Left cardiac atrium (tissue), 4 donors: ENCODE results near the gene FBXO48. TPM values are rescaled to one million over a fixed set of nuclear protein-coding genes. Genes with fewer than 3 reads are reported as not detected.

Experiments
- ATAC-seq, 2 donors: fragments of 200-7000 bp; cut with Tn5 transposase; one replicate each; pipeline ENCODE4 v1.9.1; 2020; ENCODE audit warnings: mild to moderate bottlenecking in 2 of 2, moderate library complexity in 2 of 2
- DNase-seq: peaks from one replicate; pipeline ENCODE4 v3.0.0-alpha.2; 2020
- intact Hi-C, 2 donors: fragments of 100-400 bp; cut with DNase I; formaldehyde crosslinking; loops; one replicate each; pipeline versions ENCODE4 v1.14.1 to v1.15.1; 2022 to 2023
- total RNA-seq, 2 donors: library from RNA; stranded (reverse); fragmentation: NEBNext Ultra II Directional; extraction: Animal tissue kit (Norgen Biotek cat#: 25700); gene quantifications; one replicate each; pipeline ENCODE4 v1.2.1, GENCODE V29; 2021
- donor health status: DM: no; HTN: yes; CAD: no.
- donor health status: DM: no; HTN: yes; CAD: no; lungs with severe emphysema.
- donor health status: DM: yes; HTN: yes; CAD: no.
- donor health status: Dilated cardiomyopathy.

FBXO48 gene
- total RNA-seq, 2 donors from 2014 or later = 0.60 to 1.4 TPM

DNA sequence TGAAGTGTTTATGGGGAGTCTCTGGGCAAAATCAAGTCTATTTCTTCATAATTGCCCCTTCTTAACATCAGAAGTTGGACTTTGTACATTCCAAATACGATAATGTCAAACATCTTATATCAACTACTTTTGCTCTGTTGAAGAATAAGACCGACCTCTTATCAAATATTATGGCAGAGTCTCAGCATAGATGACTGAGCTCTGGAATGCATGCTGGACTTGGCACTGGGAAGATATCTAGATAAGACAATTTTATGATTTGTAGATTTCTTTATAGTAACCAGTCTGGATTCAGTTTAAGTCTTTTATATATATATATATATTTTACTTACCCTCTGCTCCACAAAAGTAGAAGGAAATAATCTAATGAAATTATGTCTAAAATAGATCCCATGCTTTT is 8.5 kb upstream of the FBXO48 start:
- ATAC-seq = no peak
- no peak for DNase-seq
- intact Hi-C loops = no loop called here

DNA sequence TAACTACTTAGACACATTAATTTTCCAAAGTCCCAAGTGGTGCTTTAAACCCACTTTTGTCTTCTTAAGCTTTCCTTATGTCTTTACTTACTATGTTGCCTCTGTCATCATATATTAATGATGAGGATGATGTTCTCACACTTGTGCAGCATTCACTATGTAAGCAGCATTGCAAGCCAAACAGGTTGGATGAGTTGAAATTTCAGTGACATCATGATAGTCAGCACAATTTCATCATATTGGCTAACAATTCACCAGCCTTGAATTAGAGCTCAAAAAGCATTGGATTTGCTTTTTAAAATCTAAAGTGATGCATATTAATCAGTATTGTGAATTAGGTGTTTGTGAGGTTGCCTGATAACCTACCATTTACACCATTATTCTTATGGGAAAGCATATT is 8.0 kb upstream of the FBXO48 start:
- intact Hi-C loops = no loop called here
- ATAC-seq (no peak), DNase-seq (no peak)

DNA sequence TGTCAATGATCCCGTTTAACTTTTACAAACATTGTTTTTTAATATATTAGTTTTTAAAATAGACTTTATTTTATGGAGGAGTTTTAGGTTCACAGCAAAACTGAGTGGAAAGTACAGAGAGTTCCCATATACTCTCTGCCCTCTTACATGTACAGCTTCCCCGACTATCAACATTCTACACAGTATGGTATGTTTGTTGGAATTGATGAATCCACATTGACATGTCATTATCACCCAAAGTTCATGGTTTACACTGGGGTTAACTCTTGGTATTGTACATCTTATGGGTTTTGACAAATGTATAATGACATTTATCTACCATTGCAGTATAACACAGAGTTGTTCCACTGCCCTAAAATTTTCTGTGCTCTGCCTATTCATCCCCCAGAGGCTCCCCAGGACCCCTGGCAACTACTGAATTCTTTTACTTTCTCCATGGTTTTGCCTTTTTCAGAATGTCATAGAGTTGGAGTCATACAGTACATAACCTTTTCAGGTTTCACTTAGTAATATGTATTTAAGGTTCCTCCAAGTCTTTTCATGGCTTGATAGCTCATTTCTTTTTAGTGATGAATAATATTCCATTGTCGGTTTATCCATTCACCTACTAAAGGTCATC is 5.8 kb upstream of the FBXO48 start:
- DNase-seq (no peak), ATAC-seq (no peak)
- intact Hi-C loops = no loop called here

DNA sequence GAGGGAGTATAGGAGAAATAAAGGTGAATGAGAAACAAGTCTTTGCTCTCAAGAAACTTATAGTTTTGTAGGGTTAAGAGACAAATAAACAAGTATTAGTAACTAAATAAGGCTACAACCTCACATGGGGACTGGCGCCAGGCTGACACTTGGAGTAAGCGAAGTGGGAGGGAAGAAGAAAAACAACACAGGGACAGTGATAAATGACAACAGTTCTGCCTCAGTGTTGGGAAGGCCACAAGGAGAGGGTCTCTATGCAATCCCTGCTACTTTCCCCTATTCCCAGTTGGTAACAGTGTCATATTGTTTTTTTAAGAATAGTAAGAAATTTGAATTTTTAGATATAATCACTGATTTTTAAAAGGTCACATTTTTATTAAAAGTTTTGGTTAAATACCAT is 4.3 kb upstream of the FBXO48 start:
- no peak for ATAC-seq
- intact Hi-C loops = no loop called here

DNA sequence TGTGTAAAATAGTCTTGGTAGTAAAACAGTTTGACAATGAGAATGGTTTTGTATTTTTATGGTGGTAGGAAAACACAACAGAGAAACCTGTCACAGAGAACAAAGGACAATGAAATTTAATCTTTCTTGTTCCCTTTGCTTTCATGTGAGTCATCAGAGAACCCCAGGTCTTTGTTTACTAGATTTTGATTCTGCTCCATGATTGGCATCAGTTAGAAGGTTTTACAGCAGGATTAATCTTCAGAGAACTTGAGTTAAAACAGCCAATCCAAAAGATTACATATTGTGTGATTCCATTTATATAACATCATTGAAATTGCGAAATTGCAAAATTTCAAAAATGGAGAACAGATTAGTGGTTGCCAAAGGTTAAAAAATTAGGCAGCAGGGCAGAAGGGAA is 2.8 kb upstream of the FBXO48 start:
- no peak for ATAC-seq
- DNase-seq = no peak
- intact Hi-C loops = loop anchor here in 1 of 2 donors (10.0 kb wide), 2 partner anchors 245 to 455 kb away; no protein-coding TSS in a partner anchor

More for the DNA sequence above, 4.3 kb upstream of the FBXO48 start:
- no peak for DNase-seq

DNA sequence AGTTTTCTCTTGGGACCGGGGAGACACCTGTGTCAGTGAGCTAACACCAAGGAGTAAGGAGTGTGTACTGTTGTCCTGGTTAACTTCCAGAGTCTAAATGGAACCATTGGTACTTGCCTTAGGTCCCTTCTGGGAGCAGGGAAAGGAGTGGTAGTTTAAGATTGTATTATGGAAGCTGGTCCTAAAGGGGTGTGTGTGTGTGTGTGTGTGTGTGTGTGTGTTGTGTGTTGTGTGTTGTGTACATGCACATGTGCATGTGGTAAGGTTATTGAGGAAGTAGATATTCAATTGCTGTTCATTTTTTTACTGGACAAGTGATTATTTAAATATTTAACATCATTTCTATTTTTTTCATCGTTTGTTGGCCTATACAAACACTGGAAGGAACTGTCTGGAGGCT is 1.7 kb upstream of the FBXO48 start:
- DNase-seq (no peak), ATAC-seq (no peak)
- intact Hi-C loops = loop anchor here in 1 of 2 donors (10.0 kb wide), 2 partner anchors 246 to 456 kb away; no protein-coding TSS in a partner anchor

DNA sequence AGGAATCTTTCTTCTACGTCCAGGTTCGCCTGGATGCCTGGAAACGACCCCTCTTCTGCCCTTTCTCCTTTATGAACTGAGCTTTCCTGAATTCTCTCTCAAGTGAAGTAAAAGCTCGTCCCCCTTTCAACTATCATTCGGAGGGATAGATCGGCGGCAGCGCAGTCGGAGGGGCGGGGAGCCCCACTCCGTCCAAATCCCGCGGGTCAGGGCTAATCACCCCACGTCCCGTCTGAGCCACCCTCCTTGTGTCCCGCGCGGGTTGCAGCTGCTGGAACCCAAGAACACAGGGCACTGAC is 367 bp downstream of the FBXO48 start:
- ATAC-seq = peak; percentile 15 to 20
- no peak for DNase-seq
- intact Hi-C loops = loop anchor here in 1 of 2 donors (10.0 kb wide), 2 partner anchors 248 to 458 kb away; no protein-coding TSS in a partner anchor

DNA sequence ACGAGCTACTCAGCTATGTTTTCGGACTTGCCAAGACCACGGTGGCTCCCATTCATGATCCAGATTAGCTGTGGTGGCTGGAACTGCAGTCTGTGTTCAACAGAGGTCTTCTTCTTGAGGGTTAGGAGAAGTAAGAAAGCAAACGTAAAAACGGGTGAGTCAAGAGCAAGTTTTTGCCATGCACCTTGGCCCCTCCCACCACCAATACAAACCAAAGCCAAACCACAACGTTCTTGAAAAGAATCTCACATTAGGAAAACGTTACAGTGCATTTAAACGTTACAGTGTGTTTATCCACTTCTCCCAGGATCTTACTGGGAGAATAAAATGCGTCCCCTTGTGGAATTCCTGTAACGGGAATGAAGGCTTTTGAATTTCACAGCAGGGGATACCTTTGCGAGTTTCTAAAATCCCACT is 725 bp downstream of the FBXO48 start:
- DNase-seq (no peak), ATAC-seq (peak in 1 of 2 donors; percentile 4)
- intact Hi-C loops = loop anchor here in 1 of 2 donors (10.0 kb wide), 2 partner anchors 248 to 458 kb away; no protein-coding TSS in a partner anchor

DNA sequence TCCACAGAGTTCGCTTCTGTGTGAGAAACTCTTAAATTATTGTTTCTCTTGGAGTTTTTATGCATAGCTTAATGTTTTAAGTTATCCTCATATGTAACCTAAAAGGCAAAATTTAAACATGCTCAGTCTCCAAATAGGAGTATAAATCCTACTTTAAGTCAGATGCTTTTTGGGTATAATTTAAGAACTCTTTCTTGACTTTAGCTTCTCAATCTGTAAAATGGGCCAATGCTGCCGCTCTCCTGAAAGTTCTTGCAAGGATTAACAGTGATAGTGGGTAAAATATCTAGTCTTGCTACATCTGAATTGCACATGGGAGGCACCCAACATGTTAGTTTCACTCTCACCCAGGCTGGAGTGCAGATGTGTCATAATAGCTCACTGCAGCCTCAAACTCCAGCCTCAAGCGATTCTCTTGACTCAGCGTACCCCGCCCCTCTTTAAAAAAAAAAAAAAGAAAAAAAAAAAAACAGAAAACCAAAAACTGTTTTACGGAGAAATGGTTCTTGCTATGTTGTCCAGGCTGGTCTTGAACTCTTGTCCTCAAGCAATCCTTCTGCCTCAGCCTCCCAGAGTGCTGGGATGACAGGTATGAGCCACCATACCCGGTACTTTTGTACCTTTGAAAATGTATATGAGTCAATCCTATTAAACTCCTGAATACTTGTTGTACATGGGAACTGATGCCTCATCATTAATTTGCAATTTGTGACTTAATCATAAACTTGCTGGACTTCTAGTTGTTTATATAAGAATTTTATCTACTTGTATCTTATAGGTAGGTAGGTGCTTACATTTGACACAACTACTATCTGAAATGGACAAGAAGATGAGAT is 1.8 kb downstream of the FBXO48 start:
- ATAC-seq = no peak
- intact Hi-C loops = loop anchor here in 1 of 2 donors (10.0 kb wide), 2 partner anchors 250 to 460 kb away; no protein-coding TSS in a partner anchor

DNA sequence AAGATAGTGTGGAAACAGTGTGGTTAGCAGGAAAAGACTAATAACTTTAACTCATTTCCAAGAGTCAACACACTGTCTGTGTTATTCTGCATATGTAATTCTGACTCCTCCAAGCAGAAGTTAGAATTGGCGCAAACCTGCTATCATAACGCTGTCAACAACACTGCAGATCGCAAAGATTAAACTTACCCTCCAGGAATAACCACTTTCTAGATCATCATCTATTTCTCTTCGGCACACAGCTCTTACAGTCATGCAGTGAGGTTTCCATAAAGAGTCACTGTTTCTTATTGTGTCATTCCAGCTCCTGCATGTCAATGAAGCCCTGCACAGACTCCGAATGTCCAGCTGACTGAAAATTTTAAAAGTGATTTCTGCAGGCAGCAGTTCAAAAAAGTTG is 2.4 kb downstream of the FBXO48 start:
- ATAC-seq (no peak), DNase-seq (no peak)
- intact Hi-C loops = loop anchor here in 1 of 2 donors (10.0 kb wide), 2 partner anchors 250 to 460 kb away; no protein-coding TSS in a partner anchor

More for the DNA sequence above, 1.8 kb downstream of the FBXO48 start:
- no peak for DNase-seq

DNA sequence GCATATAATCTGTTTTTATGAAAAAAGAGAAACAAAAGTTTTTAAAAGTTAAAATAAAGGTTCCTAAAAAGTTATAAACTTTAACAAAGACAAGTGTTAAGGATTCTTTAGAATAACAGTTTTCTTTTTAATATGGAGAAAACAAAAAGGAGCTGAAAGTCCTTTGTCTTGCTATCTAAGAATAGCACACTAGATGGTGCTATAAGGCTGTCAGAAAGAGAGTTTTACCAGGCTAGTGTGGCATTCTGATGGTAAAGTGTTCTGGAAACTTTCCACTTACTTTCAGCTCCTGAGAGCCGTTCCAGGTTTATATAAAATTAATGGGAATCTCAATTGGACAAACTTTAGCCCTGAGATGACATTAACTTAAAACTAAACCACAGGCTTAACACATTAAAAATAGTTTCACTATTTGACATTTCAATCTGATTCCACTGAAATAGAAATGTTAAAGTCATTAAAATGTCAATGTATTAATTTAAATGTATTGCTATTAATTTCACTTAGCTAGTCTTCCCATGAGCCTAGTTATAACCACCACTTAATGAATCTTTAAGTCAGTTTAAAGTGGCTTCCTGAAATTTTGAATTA is 3.7 kb downstream of the FBXO48 start:
- intact Hi-C loops = loop anchor here in 1 of 2 donors (10.0 kb wide), 2 partner anchors 251 to 461 kb away; no protein-coding TSS in a partner anchor
- DNase-seq = no peak
- no peak for ATAC-seq

DNA sequence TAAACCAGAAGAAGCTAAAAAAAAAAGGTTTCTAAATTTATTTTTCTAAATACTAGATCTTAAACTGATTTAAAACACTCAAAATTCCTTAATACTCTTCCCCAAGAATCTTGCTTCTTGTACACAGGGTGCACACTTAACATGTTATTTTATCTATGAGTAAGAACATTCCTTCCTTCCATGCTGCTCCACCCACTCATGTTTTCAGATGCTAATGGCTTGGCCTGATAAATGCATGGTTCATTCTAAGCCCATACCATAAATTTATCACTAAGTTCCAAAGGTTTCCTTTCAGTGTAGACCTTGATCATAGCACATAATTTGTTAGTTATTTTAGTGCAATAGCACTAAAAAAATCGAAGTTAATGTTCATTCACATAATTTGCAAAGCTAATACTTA is 8.1 kb downstream of the FBXO48 start:
- DNase-seq (no peak), ATAC-seq (no peak)
- intact Hi-C loops = no loop called here

DNA sequence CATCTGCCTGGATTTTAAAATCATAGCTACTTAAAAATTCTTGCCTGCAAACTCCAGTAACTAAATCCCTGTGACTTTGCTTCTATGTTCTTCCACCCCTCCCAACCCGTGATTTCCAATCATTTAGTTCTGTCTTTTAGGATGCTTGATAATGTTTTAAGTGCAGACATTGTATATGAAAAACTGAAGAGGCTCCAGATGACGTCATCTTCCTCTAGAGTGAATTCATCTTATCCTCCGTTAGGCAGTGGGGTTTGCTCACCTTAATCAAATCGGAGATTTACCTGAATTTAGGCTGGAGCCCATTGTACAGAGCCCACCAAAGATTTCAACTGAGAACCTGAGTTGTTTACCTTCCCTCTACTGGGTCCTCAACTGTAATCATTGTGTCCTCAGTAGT is 10.9 kb downstream of the FBXO48 start:
- no peak for ATAC-seq
- intact Hi-C loops = no loop called here
- no peak for DNase-seq

DNA sequence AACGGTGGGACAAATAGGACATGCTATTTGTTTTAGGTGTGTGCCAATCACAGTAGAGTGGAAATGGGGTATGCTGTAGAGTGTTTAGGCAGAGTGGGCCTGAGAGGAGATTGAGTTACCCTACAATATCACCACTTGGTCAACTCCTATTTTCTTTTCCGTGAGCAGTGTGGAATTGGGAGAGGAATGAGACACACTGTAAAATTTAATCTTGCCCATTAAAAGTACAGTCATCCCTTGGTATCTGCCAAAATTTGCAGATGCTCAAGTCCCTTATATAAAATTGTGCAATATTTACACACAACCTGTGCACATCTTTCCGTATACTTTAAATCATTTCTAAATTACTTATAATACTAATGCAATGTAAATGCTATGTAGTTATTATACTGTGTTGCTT is 12.4 kb downstream of the FBXO48 start:
- DNase-seq (no peak), ATAC-seq (no peak)
- intact Hi-C loops = no loop called here

DNA sequence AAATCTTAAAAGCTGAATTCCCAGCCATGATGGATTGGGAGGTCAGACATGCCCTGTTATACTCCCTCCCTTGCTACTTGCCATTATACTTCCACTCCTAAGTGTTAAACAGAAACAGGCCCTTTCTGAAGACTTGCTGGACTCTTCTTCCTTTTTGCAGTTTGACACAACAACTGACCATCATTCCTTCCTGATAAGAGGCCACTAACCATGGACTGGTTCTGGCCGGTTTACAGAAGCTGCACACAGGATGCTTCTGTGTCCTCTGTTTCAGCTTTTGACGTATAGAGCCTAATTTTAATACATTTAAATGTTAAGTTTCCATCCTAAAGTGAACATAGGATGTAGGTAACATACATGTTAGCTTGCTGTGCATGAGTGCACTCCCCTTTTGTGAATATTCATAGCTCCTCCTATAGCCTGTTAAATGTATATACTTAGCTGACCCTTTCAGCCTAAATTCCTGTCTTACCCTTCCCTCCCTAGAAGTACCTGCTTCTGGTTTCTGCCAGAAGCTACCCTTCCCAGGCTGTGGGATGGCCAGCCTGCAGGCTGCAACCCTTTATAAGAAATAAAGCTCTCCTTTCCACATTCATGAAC is 13.2 kb downstream of the FBXO48 start:
- DNase-seq = no peak
- intact Hi-C loops = no loop called here
- no peak for ATAC-seq

DNA sequence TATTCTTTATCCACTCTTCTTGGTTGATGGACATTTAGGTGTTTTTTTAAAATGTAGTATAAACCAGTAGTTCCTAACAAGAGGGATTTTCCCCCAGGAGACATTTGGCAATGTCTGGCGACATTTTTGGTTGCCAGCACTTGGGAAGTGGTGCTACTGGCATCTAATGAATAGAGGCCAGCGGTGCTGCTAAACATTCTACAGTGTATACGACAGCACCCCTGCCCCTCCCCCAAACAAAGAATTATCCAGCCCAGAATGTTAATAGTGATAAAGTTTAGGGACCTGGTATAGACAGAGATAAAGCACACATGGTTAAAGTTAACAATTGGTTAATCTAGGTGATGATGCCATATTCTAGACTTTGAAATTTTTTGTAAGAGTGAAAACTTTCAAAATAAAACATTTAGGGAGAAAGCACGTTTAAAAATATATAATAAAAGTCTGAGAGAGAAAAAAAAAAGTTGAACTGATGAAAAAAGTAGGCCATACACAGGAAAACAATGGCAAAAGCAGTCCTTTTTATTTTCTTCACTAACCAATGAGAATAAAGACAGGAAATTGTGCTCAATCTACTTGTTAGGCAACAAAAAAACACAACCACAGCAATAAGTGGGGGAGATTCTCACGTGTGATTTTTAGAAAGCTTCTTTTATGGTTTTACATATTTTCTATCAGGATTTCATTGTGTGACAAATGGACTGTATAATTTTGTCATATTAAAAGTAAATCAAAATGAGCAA is 14.8 kb downstream of the FBXO48 start:
- intact Hi-C loops = no loop called here
- no peak for DNase-seq
- ATAC-seq = peak in 1 of 2 donors; percentile 15

DNA sequence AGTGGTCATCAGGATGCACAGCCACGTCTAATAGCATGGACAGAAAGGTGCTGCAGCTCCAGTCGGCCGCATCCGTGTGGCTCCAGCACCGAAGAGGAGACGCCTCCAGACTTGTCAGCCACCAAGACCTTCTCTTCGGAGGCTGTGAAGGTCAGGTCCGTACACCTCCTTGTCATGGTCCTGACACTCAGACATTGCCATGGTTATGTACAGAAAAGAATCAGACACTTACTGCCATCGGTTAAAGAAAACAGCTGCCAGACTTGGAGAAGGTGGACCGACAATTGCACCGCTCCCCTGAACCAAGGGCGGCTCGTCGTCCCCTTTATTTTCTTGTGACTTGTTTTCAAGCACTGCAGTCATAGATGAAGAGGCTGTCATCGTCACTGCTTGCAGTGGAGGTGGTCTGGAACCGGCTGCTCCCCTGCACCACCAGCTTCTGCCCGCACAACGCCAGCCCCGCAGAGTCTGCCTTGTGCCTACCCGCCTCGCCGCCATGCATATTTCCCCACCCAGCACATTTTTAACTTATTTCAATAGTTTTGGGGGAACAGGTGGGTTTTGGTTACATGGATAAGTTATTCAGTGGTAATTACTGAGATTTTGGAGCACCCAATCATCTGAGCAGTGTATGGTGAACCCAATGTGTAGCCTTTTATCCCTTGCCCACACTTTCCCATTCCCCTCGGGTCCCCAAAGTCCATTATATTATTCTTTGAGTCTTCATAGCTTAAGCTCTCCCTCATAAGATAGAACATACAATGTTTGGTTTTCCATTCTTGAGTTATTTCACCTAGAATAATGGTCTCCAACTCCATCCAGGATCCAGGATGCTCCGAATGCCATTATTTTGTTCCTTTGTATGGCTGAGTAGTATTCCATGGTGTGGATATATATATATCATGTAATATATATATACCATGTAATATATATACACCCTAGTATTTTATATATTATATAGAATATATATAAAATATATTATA is 18.1 kb downstream of the FBXO48 start:
- DNase-seq = peak; percentile 21
- intact Hi-C loops = no loop called here
- peak; percentile 23 to 54 for ATAC-seq

DNA sequence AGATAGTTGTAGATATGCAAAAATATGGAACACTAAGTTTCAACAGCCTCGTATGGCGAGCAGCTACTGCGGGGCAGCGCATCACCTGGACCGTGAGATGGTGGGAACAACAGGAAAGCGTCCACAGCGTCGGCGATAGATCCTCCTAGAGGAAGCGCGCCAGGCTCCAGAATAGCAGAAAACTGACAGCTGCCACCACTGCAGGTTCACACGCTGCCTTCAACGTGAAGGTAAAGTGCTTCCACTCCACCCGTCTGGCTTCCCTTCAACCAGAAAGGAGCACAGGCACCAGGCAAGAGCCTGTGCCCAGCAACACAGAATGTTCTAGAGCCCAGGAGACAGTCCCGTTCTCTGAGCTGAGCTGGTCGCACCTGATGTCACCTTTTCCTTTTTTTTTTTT is 20.0 kb downstream of the FBXO48 start:
- intact Hi-C loops = no loop called here
- ATAC-seq (no peak), DNase-seq (no peak)
